Measurements from ENCODE around the gene PRAC2.

The PRAC2 gene

DNA sequence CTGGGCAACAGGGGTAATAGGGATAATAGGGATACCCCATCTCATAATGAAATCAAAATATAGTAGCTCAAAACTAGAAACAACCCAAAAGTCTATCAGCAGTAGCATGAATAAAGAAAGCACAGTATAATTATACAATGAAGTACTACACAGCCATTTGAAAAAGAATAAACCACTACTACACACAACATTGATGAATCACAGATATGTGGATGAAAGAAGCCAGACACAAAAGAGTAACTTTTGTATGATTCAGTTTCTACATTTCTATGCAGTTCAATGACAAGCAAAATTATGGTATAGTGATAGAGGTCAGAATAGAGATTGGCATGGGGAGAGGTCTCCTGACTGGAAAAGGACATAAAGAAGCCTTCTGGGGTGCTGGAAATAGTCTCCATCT is 8.4 kb downstream of the PRAC2 start (continued):
- TF ChIP-seq ARNTL (CRISPR knock-in tag; IDR thresholded peaks at IDR 0.05; ENCODE audit: borderline replicate concordance, low read depth) (no peak), ZNF565 (CRISPR knock-in tag; conservative IDR thresholded peaks at IDR 0.05; ENCODE audit: low read depth) (no peak)

DNA sequence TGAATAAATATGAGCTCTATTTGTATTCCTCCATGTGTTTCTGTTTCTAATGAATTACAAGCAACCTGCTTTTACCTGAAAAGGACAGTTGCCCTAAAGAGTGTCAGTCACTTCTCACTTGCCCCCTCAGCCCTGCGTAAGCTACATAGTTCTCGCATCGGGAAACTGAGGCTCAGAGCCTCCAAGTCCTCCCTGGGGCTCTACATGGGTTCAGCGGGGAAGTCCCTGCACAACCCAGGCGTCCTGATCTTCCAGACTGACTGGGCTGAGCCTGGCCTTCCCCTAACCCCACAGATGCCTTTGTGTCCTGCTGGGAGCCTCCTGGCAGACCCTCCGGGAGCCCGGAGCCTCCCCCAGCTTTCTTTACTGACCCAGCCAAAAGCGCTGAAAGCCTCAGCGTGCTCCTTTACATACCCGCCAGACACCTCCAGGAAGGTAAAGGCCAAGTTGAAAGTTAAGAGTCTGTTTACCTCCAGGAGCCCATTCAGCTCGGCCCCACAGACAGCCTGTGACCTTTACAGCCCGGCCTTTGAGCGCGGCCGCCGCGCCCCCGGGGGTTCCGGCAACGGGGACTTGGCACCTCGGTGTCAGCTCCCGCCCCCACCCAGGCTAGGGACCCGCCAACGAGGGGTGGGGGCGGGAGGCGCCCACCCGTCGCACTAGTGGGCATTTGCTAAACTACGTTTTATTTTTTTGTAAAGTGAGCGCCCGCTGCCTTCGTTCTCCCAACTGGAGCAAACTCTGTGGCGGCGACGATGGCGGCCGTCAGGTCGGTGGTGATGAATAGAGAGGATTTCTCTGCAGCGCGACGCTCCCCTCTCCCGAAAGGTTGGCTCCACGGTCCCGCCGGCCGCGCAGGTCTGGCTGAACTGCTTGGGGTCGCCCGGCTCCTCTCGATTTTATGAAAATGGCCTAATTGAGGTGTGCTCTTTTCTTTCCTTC is 10.0 kb downstream of the PRAC2 start:
- TF ChIP-seq ZNF8 (CRISPR knock-in tag; IDR thresholded peaks at IDR 0.05) (no peak), ZC3H10 (CRISPR knock-in tag; IDR thresholded peaks at IDR 0.05) (no peak), ZFP30 (CRISPR knock-in tag; IDR thresholded peaks at IDR 0.05) (no peak), ZFP3 (CRISPR knock-in tag; IDR thresholded peaks at IDR 0.05) (no peak), OSR1 (CRISPR knock-in tag; IDR thresholded peaks at IDR 0.05) (no peak), RARB (CRISPR knock-in tag; IDR thresholded peaks at IDR 0.05) (no peak), SNAI2 (CRISPR knock-in tag; IDR thresholded peaks at IDR 0.05) (no peak), TOX (CRISPR knock-in tag; IDR thresholded peaks at IDR 0.05; ENCODE audit: borderline replicate concordance) (no peak)
- TF ChIP-seq, protein P1, sequence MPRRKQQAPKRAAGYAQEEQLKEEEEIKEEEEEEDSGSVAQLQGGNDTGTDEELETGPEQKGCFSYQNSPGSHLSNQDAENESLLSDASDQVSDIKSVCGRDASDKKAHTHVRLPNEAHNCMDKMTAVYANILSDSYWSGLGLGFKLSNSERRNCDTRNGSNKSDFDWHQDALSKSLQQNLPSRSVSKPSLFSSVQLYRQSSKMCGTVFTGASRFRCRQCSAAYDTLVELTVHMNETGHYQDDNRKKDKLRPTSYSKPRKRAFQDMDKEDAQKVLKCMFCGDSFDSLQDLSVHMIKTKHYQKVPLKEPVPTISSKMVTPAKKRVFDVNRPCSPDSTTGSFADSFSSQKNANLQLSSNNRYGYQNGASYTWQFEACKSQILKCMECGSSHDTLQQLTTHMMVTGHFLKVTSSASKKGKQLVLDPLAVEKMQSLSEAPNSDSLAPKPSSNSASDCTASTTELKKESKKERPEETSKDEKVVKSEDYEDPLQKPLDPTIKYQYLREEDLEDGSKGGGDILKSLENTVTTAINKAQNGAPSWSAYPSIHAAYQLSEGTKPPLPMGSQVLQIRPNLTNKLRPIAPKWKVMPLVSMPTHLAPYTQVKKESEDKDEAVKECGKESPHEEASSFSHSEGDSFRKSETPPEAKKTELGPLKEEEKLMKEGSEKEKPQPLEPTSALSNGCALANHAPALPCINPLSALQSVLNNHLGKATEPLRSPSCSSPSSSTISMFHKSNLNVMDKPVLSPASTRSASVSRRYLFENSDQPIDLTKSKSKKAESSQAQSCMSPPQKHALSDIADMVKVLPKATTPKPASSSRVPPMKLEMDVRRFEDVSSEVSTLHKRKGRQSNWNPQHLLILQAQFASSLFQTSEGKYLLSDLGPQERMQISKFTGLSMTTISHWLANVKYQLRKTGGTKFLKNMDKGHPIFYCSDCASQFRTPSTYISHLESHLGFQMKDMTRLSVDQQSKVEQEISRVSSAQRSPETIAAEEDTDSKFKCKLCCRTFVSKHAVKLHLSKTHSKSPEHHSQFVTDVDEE (CRISPR knock-in tag; IDR thresholded peaks at IDR 0.05) = no peak
- 0 out of 3 replicates have a peak, but pooled peaks have one; percentile 6 for ATAC-seq

DNA sequence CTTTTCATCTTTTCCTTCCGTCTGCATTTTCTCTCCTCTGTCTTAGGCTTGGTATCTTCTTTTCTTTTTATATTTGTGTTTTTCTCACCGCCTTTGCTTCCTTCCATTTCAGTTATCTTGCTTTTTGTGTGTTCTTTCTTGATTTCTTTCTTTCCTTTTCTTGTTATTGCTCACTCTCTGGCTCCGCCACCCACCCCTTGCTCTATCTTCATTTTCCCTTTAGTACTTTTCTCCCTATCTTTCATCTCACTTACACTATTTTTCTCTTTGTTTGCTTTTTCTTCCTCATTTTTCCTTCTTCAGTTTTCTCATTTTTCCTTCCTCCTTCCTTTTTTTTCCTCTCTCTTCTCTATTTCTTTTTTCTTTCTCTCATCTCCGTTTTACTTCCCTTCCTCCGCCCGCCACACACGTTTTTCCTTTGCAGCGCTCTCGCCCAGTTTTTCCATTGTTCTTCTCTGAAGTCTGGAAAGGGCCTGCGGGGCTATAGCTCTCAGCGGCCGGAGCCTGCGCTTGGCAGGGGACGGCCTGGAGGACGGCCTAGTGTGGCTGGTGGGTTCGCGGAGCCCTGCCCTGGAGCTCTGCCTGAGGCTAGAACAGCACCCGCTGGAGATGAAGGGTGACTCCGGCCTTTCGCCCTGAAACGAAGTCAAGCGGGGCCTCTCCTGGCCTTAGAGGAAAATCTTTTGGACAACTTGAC is 10.8 kb downstream of the PRAC2 start:
- TF ChIP-seq, protein P2, sequence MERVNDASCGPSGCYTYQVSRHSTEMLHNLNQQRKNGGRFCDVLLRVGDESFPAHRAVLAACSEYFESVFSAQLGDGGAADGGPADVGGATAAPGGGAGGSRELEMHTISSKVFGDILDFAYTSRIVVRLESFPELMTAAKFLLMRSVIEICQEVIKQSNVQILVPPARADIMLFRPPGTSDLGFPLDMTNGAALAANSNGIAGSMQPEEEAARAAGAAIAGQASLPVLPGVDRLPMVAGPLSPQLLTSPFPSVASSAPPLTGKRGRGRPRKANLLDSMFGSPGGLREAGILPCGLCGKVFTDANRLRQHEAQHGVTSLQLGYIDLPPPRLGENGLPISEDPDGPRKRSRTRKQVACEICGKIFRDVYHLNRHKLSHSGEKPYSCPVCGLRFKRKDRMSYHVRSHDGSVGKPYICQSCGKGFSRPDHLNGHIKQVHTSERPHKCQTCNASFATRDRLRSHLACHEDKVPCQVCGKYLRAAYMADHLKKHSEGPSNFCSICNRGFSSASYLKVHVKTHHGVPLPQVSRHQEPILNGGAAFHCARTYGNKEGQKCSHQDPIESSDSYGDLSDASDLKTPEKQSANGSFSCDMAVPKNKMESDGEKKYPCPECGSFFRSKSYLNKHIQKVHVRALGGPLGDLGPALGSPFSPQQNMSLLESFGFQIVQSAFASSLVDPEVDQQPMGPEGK (CRISPR knock-in tag; IDR thresholded peaks at IDR 0.05; ENCODE audit: borderline replicate concordance) = no peak
- TF ChIP-seq ISL1 (CRISPR knock-in tag; IDR thresholded peaks at IDR 0.05) = no peak
- TF ChIP-seq, protein P3, sequence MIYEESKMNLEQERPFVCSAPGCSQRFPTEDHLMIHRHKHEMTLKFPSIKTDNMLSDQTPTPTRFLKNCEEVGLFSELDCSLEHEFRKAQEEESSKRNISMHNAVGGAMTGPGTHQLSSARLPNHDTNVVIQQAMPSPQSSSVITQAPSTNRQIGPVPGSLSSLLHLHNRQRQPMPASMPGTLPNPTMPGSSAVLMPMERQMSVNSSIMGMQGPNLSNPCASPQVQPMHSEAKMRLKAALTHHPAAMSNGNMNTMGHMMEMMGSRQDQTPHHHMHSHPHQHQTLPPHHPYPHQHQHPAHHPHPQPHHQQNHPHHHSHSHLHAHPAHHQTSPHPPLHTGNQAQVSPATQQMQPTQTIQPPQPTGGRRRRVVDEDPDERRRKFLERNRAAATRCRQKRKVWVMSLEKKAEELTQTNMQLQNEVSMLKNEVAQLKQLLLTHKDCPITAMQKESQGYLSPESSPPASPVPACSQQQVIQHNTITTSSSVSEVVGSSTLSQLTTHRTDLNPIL (CRISPR knock-in tag; IDR thresholded peaks at IDR 0.05; ENCODE audit: low read depth) = no peak
- TF ChIP-seq RARB (CRISPR knock-in tag; IDR thresholded peaks at IDR 0.05) = no peak
- no peak for TF ChIP-seq ESRRG (CRISPR knock-in tag; IDR thresholded peaks at IDR 0.05)
- TF ChIP-seq, protein P4, sequence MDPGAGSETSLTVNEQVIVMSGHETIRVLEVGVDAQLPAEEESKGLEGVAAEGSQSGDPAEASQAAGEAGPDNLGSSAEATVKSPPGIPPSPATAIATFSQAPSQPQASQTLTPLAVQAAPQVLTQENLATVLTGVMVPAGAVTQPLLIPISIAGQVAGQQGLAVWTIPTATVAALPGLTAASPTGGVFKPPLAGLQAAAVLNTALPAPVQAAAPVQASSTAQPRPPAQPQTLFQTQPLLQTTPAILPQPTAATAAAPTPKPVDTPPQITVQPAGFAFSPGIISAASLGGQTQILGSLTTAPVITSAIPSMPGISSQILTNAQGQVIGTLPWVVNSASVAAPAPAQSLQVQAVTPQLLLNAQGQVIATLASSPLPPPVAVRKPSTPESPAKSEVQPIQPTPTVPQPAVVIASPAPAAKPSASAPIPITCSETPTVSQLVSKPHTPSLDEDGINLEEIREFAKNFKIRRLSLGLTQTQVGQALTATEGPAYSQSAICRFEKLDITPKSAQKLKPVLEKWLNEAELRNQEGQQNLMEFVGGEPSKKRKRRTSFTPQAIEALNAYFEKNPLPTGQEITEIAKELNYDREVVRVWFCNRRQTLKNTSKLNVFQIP (CRISPR knock-in tag; IDR thresholded peaks at IDR 0.05; ENCODE audit: borderline replicate concordance, low read depth) = no peak
- no peak for TF ChIP-seq BACH2 (CRISPR knock-in tag; IDR thresholded peaks at IDR 0.05; ENCODE audit: borderline replicate concordance)
- TF ChIP-seq GLIS3 (CRISPR knock-in tag; IDR thresholded peaks at IDR 0.05) = no peak
- TF ChIP-seq ZNF565 (CRISPR knock-in tag; conservative IDR thresholded peaks at IDR 0.05; ENCODE audit: low read depth) = no peak
- no peak for TF ChIP-seq ZC3H10 (CRISPR knock-in tag; IDR thresholded peaks at IDR 0.05)
- no peak for TF ChIP-seq SNAI2 (CRISPR knock-in tag; IDR thresholded peaks at IDR 0.05)
- no peak for TF ChIP-seq ZNF8 (CRISPR knock-in tag; IDR thresholded peaks at IDR 0.05)
- TF ChIP-seq, protein P1 (CRISPR knock-in tag; IDR thresholded peaks at IDR 0.05) = no peak
- TF ChIP-seq, protein P5, sequence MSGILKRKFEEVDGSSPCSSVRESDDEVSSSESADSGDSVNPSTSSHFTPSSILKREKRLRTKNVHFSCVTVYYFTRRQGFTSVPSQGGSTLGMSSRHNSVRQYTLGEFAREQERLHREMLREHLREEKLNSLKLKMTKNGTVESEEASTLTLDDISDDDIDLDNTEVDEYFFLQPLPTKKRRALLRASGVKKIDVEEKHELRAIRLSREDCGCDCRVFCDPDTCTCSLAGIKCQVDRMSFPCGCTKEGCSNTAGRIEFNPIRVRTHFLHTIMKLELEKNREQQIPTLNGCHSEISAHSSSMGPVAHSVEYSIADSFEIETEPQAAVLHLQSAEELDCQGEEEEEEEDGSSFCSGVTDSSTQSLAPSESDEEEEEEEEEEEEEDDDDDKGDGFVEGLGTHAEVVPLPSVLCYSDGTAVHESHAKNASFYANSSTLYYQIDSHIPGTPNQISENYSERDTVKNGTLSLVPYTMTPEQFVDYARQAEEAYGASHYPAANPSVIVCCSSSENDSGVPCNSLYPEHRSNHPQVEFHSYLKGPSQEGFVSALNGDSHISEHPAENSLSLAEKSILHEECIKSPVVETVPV (CRISPR knock-in tag; IDR thresholded peaks at IDR 0.05) = no peak
- no peak for TF ChIP-seq TOX (CRISPR knock-in tag; IDR thresholded peaks at IDR 0.05; ENCODE audit: borderline replicate concordance)
- TF ChIP-seq TCF4 (CRISPR knock-in tag; IDR thresholded peaks at IDR 0.05; ENCODE audit: borderline replicate concordance) = no peak
- no peak for TF ChIP-seq PPARA (CRISPR knock-in tag; IDR thresholded peaks at IDR 0.05; ENCODE audit: borderline replicate concordance)
- ATAC-seq = peak; percentile 20; the same call in 2 of the 3 replicates
